NT2/D1 (cell line): ENCODE measurements around the gene OR2L3.

ENCODE experiments used
- DNase-seq: peaks from one replicate; pipeline ENCODE4 v3.0.0-alpha.2; 2011; ENCODE audit warnings: low read depth, low spot score
- H3K27me3 ChIP-seq: 2 replicates; pipeline ENCODE4 v1.6.0; 2011; ENCODE audit warnings: mild to moderate bottlenecking; ENCODE audit not compliant: insufficient read length, insufficient read depth
- H3K36me3 ChIP-seq: 2 replicates; pipeline ENCODE4 v1.6.1; 2011; ENCODE audit warnings: mild to moderate bottlenecking, low read length, mixed read lengths; ENCODE audit not compliant: insufficient read depth, insufficient read length
- H3K4me1 ChIP-seq: 2 replicates; pipeline ENCODE4 v1.5.1; 2011; ENCODE audit not compliant: insufficient read depth, insufficient read length
- H3K4me3 ChIP-seq: 2 replicates; pipeline ENCODE4 v1.5.1; 2011; ENCODE audit warnings: low read depth; ENCODE audit not compliant: insufficient read length
- H3K9ac ChIP-seq: 2 replicates; pipeline ENCODE4 v1.6.0; 2011; ENCODE audit warnings: low read depth; ENCODE audit not compliant: insufficient read length
- H3K9me3 ChIP-seq: 2 replicates; pipeline ENCODE4 v1.5.1; 2011; ENCODE audit warnings: mild to moderate bottlenecking, low read length; ENCODE audit not compliant: insufficient read depth
- SUZ12 ChIP-seq: IDR thresholded peaks from 2 replicates; pipeline ENCODE4 v1.6.1; 2011; ENCODE audit not compliant: insufficient read length, insufficient read depth; ENCODE audit errors: extremely low read depth
- YY1 ChIP-seq: IDR thresholded peaks from 2 replicates; pipeline ENCODE4 v1.6.1; 2011; ENCODE audit not compliant: insufficient read length, insufficient read depth
- ZNF274 ChIP-seq: IDR thresholded peaks from 2 replicates; pipeline ENCODE4 v1.6.1; 2011; ENCODE audit warnings: mild to moderate bottlenecking, low read depth, low read length

OR2L3 gene

DNA sequence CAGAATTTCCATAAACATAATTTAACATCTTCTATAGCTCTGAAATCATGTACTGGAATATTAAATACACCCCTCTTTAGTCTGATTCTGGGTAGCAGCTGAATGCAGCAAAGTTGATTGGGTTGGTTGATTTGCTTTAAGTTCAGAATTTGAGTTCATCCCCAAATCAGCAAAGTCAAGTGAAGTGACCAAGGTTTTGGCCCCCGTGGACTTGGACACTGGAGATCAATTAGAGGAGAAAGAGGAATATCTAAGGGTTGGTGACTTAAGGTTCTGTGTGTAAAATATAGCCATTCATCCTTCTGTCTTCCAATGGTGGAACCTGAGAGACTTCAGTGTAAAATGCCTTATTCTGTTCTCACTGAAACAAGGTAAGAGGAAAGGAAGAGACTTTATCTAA is 48.2 kb downstream of the OR2L3 start, which contains the start of gene OR2L13:
Gene OR2L13 (plus strand): TSS at position 301 of the 400 bp plus-strand sequence. CDS start 4,192 bp downstream, outside the sequence.
- no peaks in the 10 kb centered on the region for H3K9me3 ChIP-seq
- H3K9ac ChIP-seq: no peak within 1 kb of the TSS
- no peaks in the 10 kb centered on the region for H3K36me3 ChIP-seq
- no peaks in the 10 kb centered on the region for H3K4me1 ChIP-seq
- no peak within 1 kb of the TSS for H3K4me3 ChIP-seq
- DNase-seq: no peak
- TF ChIP-seq YY1 (no peak), SUZ12 (no peak), ZNF274 (no peak)
- no peaks in the 10 kb centered on the region for H3K27me3 ChIP-seq

DNA sequence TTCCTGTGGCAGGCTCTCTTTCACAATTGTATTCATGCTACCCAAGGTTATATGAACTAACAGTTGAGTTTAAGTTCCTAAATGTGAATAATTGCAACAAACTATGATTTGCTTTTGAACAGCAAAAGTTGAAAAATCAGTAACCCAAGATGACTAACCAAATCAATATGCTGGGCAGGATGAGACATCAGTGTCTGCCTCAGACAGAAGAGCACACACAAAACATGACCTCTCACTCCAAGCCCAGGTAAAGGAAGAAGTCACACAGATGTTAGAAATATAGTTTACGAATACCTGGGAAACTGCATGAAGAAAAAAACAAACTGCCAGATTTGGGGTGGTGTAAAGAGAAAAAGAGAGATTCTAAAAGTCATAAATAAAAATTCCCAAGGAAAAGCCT is 51.9 kb downstream of the OR2L3 start:
- no peak overlapping the region for H3K4me3 ChIP-seq
- DNase-seq: no peak
- H3K9me3 ChIP-seq: no peaks in the 10 kb centered on the region
- H3K9ac ChIP-seq: no peak overlapping the region
- H3K27me3 ChIP-seq: no peaks in the 10 kb centered on the region
- H3K36me3 ChIP-seq: no peaks in the 10 kb centered on the region
- TF ChIP-seq ZNF274 (no peak), YY1 (no peak), SUZ12 (no peak)
- no peaks in the 10 kb centered on the region for H3K4me1 ChIP-seq

DNA sequence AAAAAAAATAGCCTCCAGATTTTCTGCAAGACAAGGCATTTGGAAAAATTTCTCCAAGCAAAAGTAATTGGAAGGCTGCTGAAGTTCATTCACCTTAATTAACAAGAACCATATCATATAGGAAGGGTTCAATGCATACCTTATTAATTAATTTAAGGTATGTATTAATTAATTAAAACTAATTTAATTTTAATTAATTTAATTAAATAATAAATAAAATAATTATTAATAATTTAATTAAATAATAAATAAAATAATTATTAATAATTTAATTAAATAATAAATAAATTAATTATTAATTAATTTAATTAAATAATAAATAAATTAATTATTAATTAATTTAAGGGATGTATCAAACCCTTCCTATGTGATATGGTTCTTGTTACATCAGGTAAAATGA is 56.2 kb downstream of the OR2L3 start:
- Histone ChIP-seq H3K4me3 (no peak overlapping the region), H3K27me3 (no peaks in the 10 kb centered on the region), H3K36me3 (no peaks in the 10 kb centered on the region), H3K4me1 (no peaks in the 10 kb centered on the region), H3K9me3 (no peaks in the 10 kb centered on the region), H3K9ac (no peak overlapping the region)
- TF ChIP-seq ZNF274: no peak
- TF ChIP-seq YY1: no peak
- no peak for DNase-seq

DNA sequence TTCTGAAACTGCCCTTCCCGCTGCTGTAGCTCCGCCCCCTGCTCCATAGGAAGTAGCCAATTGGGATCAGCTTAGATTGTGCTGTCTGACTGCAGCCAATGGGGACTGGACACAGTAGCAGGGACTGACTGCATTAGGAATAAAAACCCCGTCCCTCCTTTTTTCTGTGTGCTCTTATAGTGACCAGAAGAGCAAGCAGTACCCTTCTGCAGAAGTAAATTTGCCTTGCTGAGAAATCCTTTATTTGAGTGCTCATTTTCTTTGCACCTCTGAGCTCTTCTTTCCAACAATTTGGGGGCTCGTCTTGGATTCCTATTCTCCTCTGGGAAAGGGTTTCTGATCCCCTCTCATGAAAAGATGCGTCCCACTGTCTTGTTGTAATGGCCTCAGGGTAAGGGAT is 64.5 kb downstream of the OR2L3 start:
- H3K4me3 ChIP-seq: no peak overlapping the region
- H3K4me1 ChIP-seq: no peaks in the 10 kb centered on the region
- no peak for DNase-seq
- TF ChIP-seq YY1 (no peak), ZNF274 (no peak), SUZ12 (no peak)
- no peak overlapping the region for H3K9ac ChIP-seq
- H3K36me3 ChIP-seq: no peaks in the 10 kb centered on the region
- no peaks in the 10 kb centered on the region for H3K27me3 ChIP-seq
- peaks cover 27% of the 10 kb centered on the region for H3K9me3 ChIP-seq
